Mesenchymal stem cell (in vitro differentiated cells and primary cell): ENCODE data around the gene NR3C2.

Experiments used
- DNase-seq: peaks from one replicate; pipeline ENCODE4 v3.0.0-alpha.2; 2013
- H2AFZ ChIP-seq: one replicate; pipeline ENCODE4 v1.6.1; 2013; ENCODE audit warnings: low read depth, mild to moderate bottlenecking, control low read depth, inconsistent platforms, low read length, moderate library complexity
- H2AK5ac ChIP-seq: 2 replicates; pipeline ENCODE4 v1.6.1; 2013; ENCODE audit warnings: low read length, moderate library complexity, mild to moderate bottlenecking, inconsistent platforms; ENCODE audit not compliant: severe bottlenecking
- H2BK120ac ChIP-seq: one replicate; pipeline ENCODE4 v1.6.1; 2013; ENCODE audit warnings: low read depth, mild to moderate bottlenecking, inconsistent platforms, low read length, moderate library complexity
- H2BK12ac ChIP-seq, 2 experiments: one replicate each; pipeline ENCODE4 v1.6.1; 2013; ENCODE audit warnings: inconsistent platforms in 2 of 2, low read length in 2 of 2, mild to moderate bottlenecking in 2 of 2, moderate library complexity in 2 of 2, control low read depth in 1 of 2
- H2BK15ac ChIP-seq: one replicate; pipeline ENCODE4 v1.6.1; 2013; ENCODE audit warnings: mild to moderate bottlenecking, low read depth, inconsistent platforms; ENCODE audit not compliant: poor library complexity, severe bottlenecking
- H2BK5ac ChIP-seq: 2 replicates; pipeline ENCODE4 v1.6.1; 2013; ENCODE audit warnings: low read depth, mild to moderate bottlenecking, low read length, control low read depth, inconsistent platforms; ENCODE audit not compliant: poor library complexity, severe bottlenecking
- H3K14ac ChIP-seq, 2 experiments: one replicate each; pipeline ENCODE4 v1.6.1; 2013; ENCODE audit warnings: inconsistent platforms in 2 of 2, low read length in 2 of 2, control low read depth in 1 of 2, mild to moderate bottlenecking in 1 of 2, moderate library complexity in 1 of 2
- H3K18ac ChIP-seq, 2 experiments: one replicate each; pipeline ENCODE4 v1.6.1; 2013; ENCODE audit warnings: inconsistent platforms in 2 of 2, low read length in 2 of 2, control low read depth in 1 of 2, low read depth in 1 of 2, mild to moderate bottlenecking in 1 of 2
- H3K23ac ChIP-seq, 2 experiments: one replicate each; pipeline ENCODE4 v1.6.1; 2013; ENCODE audit warnings: inconsistent platforms in 2 of 2, low read length in 2 of 2, mild to moderate bottlenecking in 2 of 2, moderate library complexity in 2 of 2, control low read depth in 1 of 2
- H3K27ac ChIP-seq: 2 replicates; pipeline ENCODE4 v1.5.1; 2013; ENCODE audit warnings: mild to moderate bottlenecking, moderate library complexity, low read length, control low read depth, inconsistent platforms; ENCODE audit not compliant: poor library complexity, severe bottlenecking
- H3K27me3 ChIP-seq, 2 experiments: 2 replicates each; pipeline versions ENCODE4 v1.6.1 to v1.7.0; 2013; ENCODE audit warnings: low read length in 2 of 2, mild to moderate bottlenecking in 2 of 2, moderate library complexity in 2 of 2, control low read depth in 1 of 2, inconsistent platforms in 1 of 2; ENCODE audit not compliant: control insufficient read depth in 1 of 2, insufficient read depth in 1 of 2
- H3K36me3 ChIP-seq, 2 experiments: 2 replicates each; pipeline versions ENCODE4 v1.6.1 to v1.7.0; 2013; ENCODE audit warnings: low read length in 2 of 2, control low read depth in 1 of 2, inconsistent platforms in 1 of 2, low read depth in 1 of 2, mild to moderate bottlenecking in 1 of 2; ENCODE audit not compliant: insufficient read depth in 2 of 2, control insufficient read depth in 1 of 2
- H3K4ac ChIP-seq, 2 experiments: one replicate each; pipeline ENCODE4 v1.6.1; 2013; ENCODE audit warnings: inconsistent platforms in 2 of 2, low read length in 2 of 2, mild to moderate bottlenecking in 2 of 2, moderate library complexity in 2 of 2, control low read depth in 1 of 2, low read depth in 1 of 2
- H3K4me1 ChIP-seq: 2 replicates; pipeline ENCODE4 v1.6.1; 2013; ENCODE audit warnings: low read depth, low read length, control low read depth; ENCODE audit not compliant: control insufficient read depth, insufficient read depth
- H3K4me2 ChIP-seq: 2 replicates; pipeline ENCODE4 v1.6.1; 2013; ENCODE audit warnings: low read length, mild to moderate bottlenecking, inconsistent platforms; ENCODE audit not compliant: poor library complexity, severe bottlenecking
- H3K4me3 ChIP-seq, 2 experiments: 2 replicates each; pipeline versions ENCODE4 v1.5.1 to v1.7.0; 2013; ENCODE audit warnings: low read length in 2 of 2, mild to moderate bottlenecking in 2 of 2, control low read depth in 1 of 2, low read depth in 1 of 2; ENCODE audit not compliant: insufficient read depth in 1 of 2
- H3K79me1 ChIP-seq: replicated peaks from 2 replicates; pipeline ENCODE4 v1.6.1; 2013; ENCODE audit warnings: mild to moderate bottlenecking, control low read depth, low read length, inconsistent platforms; ENCODE audit not compliant: poor library complexity, severe bottlenecking
- H3K9ac ChIP-seq: 2 replicates; pipeline ENCODE4 v1.7.0; 2013; ENCODE audit warnings: mild to moderate bottlenecking, low read length, moderate library complexity
- H3K9me3 ChIP-seq: 2 replicates; pipeline ENCODE4 v1.7.0; 2013; ENCODE audit warnings: mild to moderate bottlenecking, low read length; ENCODE audit not compliant: control insufficient read depth
- H4K8ac ChIP-seq: one replicate; pipeline ENCODE4 v1.6.1; 2013; ENCODE audit warnings: inconsistent platforms, mild to moderate bottlenecking, low read length, moderate library complexity
- H4K91ac ChIP-seq: one replicate; pipeline ENCODE4 v1.6.1; 2013; ENCODE audit warnings: mild to moderate bottlenecking, low read length, inconsistent platforms
- WGBS: methylation state at CpG from one replicate; pipeline ENCODE4 v1.1.7; 2013; ENCODE audit warnings: mixed read lengths; 5-methylcytosine and 5-hydroxymethylcytosine counted together

NR3C2 gene

GRCh38 chr4:148120216-148120615 is 322.0 kb downstream of the NR3C2 start:
- Histone ChIP-seq H3K36me3 (peaks cover 0 to 7% of the 10 kb centered on the region in 2 experiments), H3K23ac (no peak overlapping the region), H2BK12ac (no peak overlapping the region), H2AK5ac (no peak overlapping the region), H2AFZ (no peak overlapping the region), H3K27ac (no peak overlapping the region), H2BK15ac (no peak overlapping the region), H3K4me2 (no peak overlapping the region), H3K79me1 (no peaks in the 10 kb centered on the region), H3K14ac (no peak overlapping the region), H3K18ac (no peak overlapping the region), H3K9me3 (peaks cover 22% of the 10 kb centered on the region), H3K9ac (no peak overlapping the region), H4K8ac (no peak overlapping the region), H3K27me3 (no peaks in the 10 kb centered on the region), H3K4me1 (no peaks in the 10 kb centered on the region), H3K4ac (no peak overlapping the region), H3K4me3 (no peak overlapping the region), H2BK120ac (no peak overlapping the region), H2BK5ac (no peak overlapping the region), H4K91ac (no peak overlapping the region)
- DNase-seq, result no peak
- WGBS, result 66% methylated on average over 3 of the region's 3 CpGs

- Histone ChIP-seq H3K4me3 (no peak overlapping the region), H3K4me1 (no peaks in the 10 kb centered on the region), H2AFZ (no peak overlapping the region), H2BK5ac (no peak overlapping the region), H2AK5ac (no peak overlapping the region), H3K27me3 (no peaks in the 10 kb centered on the region), H4K8ac (no peak overlapping the region), H3K36me3 (peaks cover 0 to 10% of the 10 kb centered on the region in 2 experiments), H3K18ac (no peak overlapping the region), H3K79me1 (no peaks in the 10 kb centered on the region), H3K14ac (no peak overlapping the region), H4K91ac (no peak overlapping the region), H3K27ac (no peak overlapping the region), H2BK120ac (no peak overlapping the region), H3K9me3 (peaks cover 7% of the 10 kb centered on the region), H3K4me2 (no peak overlapping the region), H3K9ac (no peak overlapping the region), H2BK12ac (no peak overlapping the region), H3K23ac (no peak overlapping the region), H3K4ac (no peak overlapping the region), H2BK15ac (no peak overlapping the region)
- WGBS, result 72% methylated on average over 3 of the region's 3 CpGs
- no peak for DNase-seq
These were observed 323.6 kb downstream of the NR3C2 start for GRCh38 chr4:148118633-148119032.

- Histone ChIP-seq H3K4me3 (no peak overlapping the region), H4K8ac (no peak overlapping the region), H4K91ac (no peak overlapping the region), H3K18ac (no peak overlapping the region), H3K14ac (no peak overlapping the region), H3K27me3 (no peaks in the 10 kb centered on the region), H2AK5ac (no peak overlapping the region), H3K9me3 (peaks cover 4% of the 10 kb centered on the region), H3K36me3 (peaks cover 0 to 10% of the 10 kb centered on the region in 2 experiments), H2AFZ (no peak overlapping the region), H3K23ac (no peak overlapping the region), H3K79me1 (no peaks in the 10 kb centered on the region), H3K4me1 (no peaks in the 10 kb centered on the region), H2BK5ac (no peak overlapping the region), H3K4ac (no peak overlapping the region), H3K4me2 (no peak overlapping the region), H3K27ac (no peak overlapping the region), H2BK15ac (no peak overlapping the region), H2BK120ac (no peak overlapping the region), H2BK12ac (no peak overlapping the region), H3K9ac (no peak overlapping the region)
- WGBS, result 82% methylated on average over 4 of the region's 4 CpGs
- DNase-seq, result no peak
These were observed 324.0 kb downstream of the NR3C2 start for GRCh38 chr4:148118179-148118578.

GRCh38 chr4:148116969-148117368 is 325.2 kb downstream of the NR3C2 start:
- no peak overlapping the region for H2BK5ac ChIP-seq
- WGBS, result 87% methylated on average over 4 of the region's 4 CpGs

More at GRCh38 chr4:148116969-148117368, 325.2 kb downstream of the NR3C2 start:
- Histone ChIP-seq H3K18ac (no peak overlapping the region), H2BK12ac (no peak overlapping the region), H3K4me1 (no peaks in the 10 kb centered on the region), H2AK5ac (no peak overlapping the region), H3K27me3 (no peaks in the 10 kb centered on the region), H3K14ac (no peak overlapping the region), H3K79me1 (no peaks in the 10 kb centered on the region), H4K91ac (no peak overlapping the region), H3K4me2 (no peak overlapping the region), H4K8ac (no peak overlapping the region), H3K9ac (no peak overlapping the region), H3K36me3 (peaks cover 0 to 10% of the 10 kb centered on the region in 2 experiments), H3K4me3 (no peak overlapping the region), H2BK15ac (no peak overlapping the region), H2AFZ (no peak overlapping the region), H2BK120ac (no peak overlapping the region), H3K27ac (no peak overlapping the region), H3K9me3 (no peaks in the 10 kb centered on the region), H3K4ac (no peak overlapping the region), H3K23ac (no peak overlapping the region)
- no peak for DNase-seq
